ENCODE data around the gene DNAH10.
A peak's percentile ranks its signal among the peaks of the same experiment; 100 is the strongest.

The DNAH10 gene

GRCh38 chr12:123733229-123733628 lies 28.9 kb upstream of the DNAH10 start:
- Mint-ChIP-seq H3K4me3 (no peak overlapping the region), H3K36me3 (peaks cover 29% of the 10 kb centered on the region), H3K9me3 (no peaks in the 10 kb centered on the region), H3K27me3 (no peaks in the 10 kb centered on the region), H3K27ac (no peak overlapping the region), H3K4me1 (no peaks in the 10 kb centered on the region)

- Mint-ChIP-seq H3K27ac (no peak overlapping the region), H3K4me3 (no peak overlapping the region), H3K36me3 (peaks cover 32% of the 10 kb centered on the region), H3K4me1 (no peaks in the 10 kb centered on the region), H3K9me3 (no peaks in the 10 kb centered on the region), H3K27me3 (no peaks in the 10 kb centered on the region)
Observed at GRCh38 chr12:123734268-123734667, 27.8 kb upstream of the DNAH10 start.

- Mint-ChIP-seq H3K27me3 (no peaks in the 10 kb centered on the region), H3K9me3 (no peaks in the 10 kb centered on the region), H3K27ac (peak overlapping the region; percentile 17), H3K4me3 (no peak overlapping the region), H3K4me1 (peaks cover 23% of the 10 kb centered on the region), H3K36me3 (peaks cover 33% of the 10 kb centered on the region)
Observed at GRCh38 chr12:123741937-123742572, 20.0 kb upstream of the DNAH10 start.

- Mint-ChIP-seq H3K4me1 (peaks cover 31% of the 10 kb centered on the region), H3K27me3 (no peaks in the 10 kb centered on the region), H3K36me3 (peaks cover 33% of the 10 kb centered on the region), H3K4me3 (peak overlapping the region; percentile 44), H3K9me3 (no peaks in the 10 kb centered on the region), H3K27ac (peak overlapping the region; percentile 92)
Observed at GRCh38 chr12:123743002-123743401, 19.1 kb upstream of the DNAH10 start.

- Mint-ChIP-seq H3K4me3 (no peak overlapping the region), H3K4me1 (peaks cover 36% of the 10 kb centered on the region), H3K36me3 (peaks cover 26% of the 10 kb centered on the region), H3K27me3 (no peaks in the 10 kb centered on the region), H3K27ac (no peak overlapping the region), H3K9me3 (no peaks in the 10 kb centered on the region)
Observed at GRCh38 chr12:123744836-123745235, 17.3 kb upstream of the DNAH10 start.

- Mint-ChIP-seq H3K4me3 (no peak overlapping the region), H3K27me3 (no peaks in the 10 kb centered on the region), H3K9me3 (no peaks in the 10 kb centered on the region), H3K27ac (peak overlapping the region; percentile 73), H3K4me1 (peaks cover 29% of the 10 kb centered on the region), H3K36me3 (peaks cover 17% of the 10 kb centered on the region)
Observed at GRCh38 chr12:123747309-123747708, 14.8 kb upstream of the DNAH10 start.

- Mint-ChIP-seq H3K36me3 (peaks cover 14% of the 10 kb centered on the region), H3K27ac (no peak overlapping the region), H3K4me3 (no peak overlapping the region)
Observed at GRCh38 chr12:123748161-123748560, 13.9 kb upstream of the DNAH10 start.

GRCh38 chr12:123748661-123749060 lies 13.4 kb upstream of the DNAH10 start:
- Mint-ChIP-seq H3K4me3 (no peak overlapping the region), H3K27ac (no peak overlapping the region), H3K36me3 (peaks cover 12% of the 10 kb centered on the region), H3K9me3 (no peaks in the 10 kb centered on the region), H3K4me1 (peaks cover 19% of the 10 kb centered on the region), H3K27me3 (no peaks in the 10 kb centered on the region)

More at GRCh38 chr12:123748161-123748560, 13.9 kb upstream of the DNAH10 start:
- H3K27me3 Mint-ChIP-seq = no peaks in the 10 kb centered on the region
- H3K4me1 Mint-ChIP-seq = peaks cover 20% of the 10 kb centered on the region
- H3K9me3 Mint-ChIP-seq = no peaks in the 10 kb centered on the region

DNA sequence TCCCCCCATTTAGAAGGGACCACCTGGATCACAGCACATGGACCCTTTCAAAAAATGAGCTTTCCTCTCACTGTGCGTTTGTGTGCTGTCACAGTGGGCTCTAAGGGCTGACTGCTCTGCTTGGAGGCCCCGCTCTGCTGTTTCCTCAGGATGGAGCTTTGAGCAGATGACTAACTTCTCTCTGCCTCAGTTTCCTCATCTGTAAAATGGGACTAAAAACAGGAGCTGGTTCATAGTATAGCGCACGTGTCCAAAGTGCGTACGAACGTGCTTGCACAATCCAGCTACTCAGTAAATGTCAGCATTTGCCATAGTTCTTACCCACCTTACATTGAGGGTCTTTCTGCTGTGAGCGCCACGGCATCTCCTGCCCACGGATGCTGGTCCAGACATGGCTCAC lies 12.7 kb upstream of the DNAH10 start:
- Mint-ChIP-seq H3K36me3 (peaks cover 11% of the 10 kb centered on the region), H3K4me3 (no peak overlapping the region)

GRCh38 chr12:123750159-123750656 lies 11.9 kb upstream of the DNAH10 start:
- H3K27ac Mint-ChIP-seq = no peak overlapping the region
- no peak overlapping the region for H3K4me3 Mint-ChIP-seq
- no peaks in the 10 kb centered on the region for H3K27me3 Mint-ChIP-seq
- H3K36me3 Mint-ChIP-seq = peaks cover 10% of the 10 kb centered on the region
- no peaks in the 10 kb centered on the region for H3K9me3 Mint-ChIP-seq
- peaks cover 19% of the 10 kb centered on the region for H3K4me1 Mint-ChIP-seq

More for the DNA sequence above, 12.7 kb upstream of the DNAH10 start:
- no peak overlapping the region for H3K27ac Mint-ChIP-seq
- H3K9me3 Mint-ChIP-seq = no peaks in the 10 kb centered on the region
- peaks cover 19% of the 10 kb centered on the region for H3K4me1 Mint-ChIP-seq
- H3K27me3 Mint-ChIP-seq = no peaks in the 10 kb centered on the region

DNA sequence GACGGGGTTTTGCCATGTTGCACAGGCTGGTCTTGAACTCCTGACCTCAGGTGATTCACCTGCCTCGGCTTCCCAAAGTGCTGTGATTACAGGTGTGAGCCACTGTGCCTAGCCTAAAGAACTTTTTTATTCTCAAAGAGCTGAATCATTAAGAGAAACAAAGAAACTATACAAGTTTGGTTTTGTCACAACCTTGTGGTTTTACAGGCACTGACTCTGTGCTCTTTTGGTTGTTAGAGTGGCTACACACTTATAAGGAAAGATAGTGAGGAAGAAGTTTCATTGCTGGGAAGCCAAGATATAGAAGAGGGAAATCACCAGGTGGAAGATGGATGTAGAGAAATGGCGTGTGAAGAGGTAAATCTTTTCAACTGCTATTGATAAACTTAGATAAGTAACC lies 10.1 kb upstream of the DNAH10 start:
- no peaks in the 10 kb centered on the region for H3K27me3 Mint-ChIP-seq
- H3K4me3 Mint-ChIP-seq = no peak overlapping the region
- no peaks in the 10 kb centered on the region for H3K9me3 Mint-ChIP-seq
- H3K36me3 Mint-ChIP-seq = peaks cover 7% of the 10 kb centered on the region
- no peak overlapping the region for H3K27ac Mint-ChIP-seq
- H3K4me1 Mint-ChIP-seq = peaks cover 13% of the 10 kb centered on the region

GRCh38 chr12:123754041-123754772 lies 7.9 kb upstream of the DNAH10 start:
- no peaks in the 10 kb centered on the region for H3K4me1 Mint-ChIP-seq
- no peaks in the 10 kb centered on the region for H3K9me3 Mint-ChIP-seq
- no peak overlapping the region for H3K4me3 Mint-ChIP-seq
- no peak overlapping the region for H3K27ac Mint-ChIP-seq
- H3K27me3 Mint-ChIP-seq = no peaks in the 10 kb centered on the region
- peaks cover 7% of the 10 kb centered on the region for H3K36me3 Mint-ChIP-seq

GRCh38 chr12:123757561-123757960 lies 4.5 kb upstream of the DNAH10 start:
- H3K9me3 Mint-ChIP-seq = no peaks in the 10 kb centered on the region
- peaks cover 4% of the 10 kb centered on the region for H3K36me3 Mint-ChIP-seq
- H3K27ac Mint-ChIP-seq = no peak overlapping the region
- H3K4me1 Mint-ChIP-seq = peaks cover 6% of the 10 kb centered on the region
- no peak overlapping the region for H3K4me3 Mint-ChIP-seq
- no peaks in the 10 kb centered on the region for H3K27me3 Mint-ChIP-seq

GRCh38 chr12:123760267-123760938 lies 1.7 kb upstream of the DNAH10 start:
- no peaks in the 10 kb centered on the region for H3K9me3 Mint-ChIP-seq
- no peaks in the 10 kb centered on the region for H3K27me3 Mint-ChIP-seq
- no peak overlapping the region for H3K27ac Mint-ChIP-seq
- H3K4me1 Mint-ChIP-seq = peaks cover 6% of the 10 kb centered on the region
- H3K36me3 Mint-ChIP-seq = no peaks in the 10 kb centered on the region
- no peak overlapping the region for H3K4me3 Mint-ChIP-seq

DNA sequence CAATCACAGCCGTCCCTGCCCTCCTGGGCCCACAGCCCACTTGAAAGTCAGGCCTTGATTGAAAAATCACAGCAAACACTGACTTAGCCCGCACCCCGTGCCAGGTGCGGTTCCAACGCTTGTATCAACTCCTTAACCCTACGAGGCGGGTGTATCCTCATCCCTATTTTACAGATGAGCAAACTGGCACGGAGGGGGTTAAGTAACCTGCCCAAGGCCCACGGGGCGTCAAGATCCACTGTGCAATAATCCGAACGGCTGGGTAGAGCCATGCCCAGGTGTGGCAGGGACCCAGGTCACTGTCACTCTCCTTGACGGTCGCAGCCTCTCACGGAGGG lies 583 bp downstream of the DNAH10 start:
- H3K9me3 Mint-ChIP-seq = no peaks in the 10 kb centered on the region
- H3K36me3 Mint-ChIP-seq = no peaks in the 10 kb centered on the region
- H3K27ac Mint-ChIP-seq = no peak overlapping the region
- no peaks in the 10 kb centered on the region for H3K27me3 Mint-ChIP-seq
- peak overlapping the region; percentile 77 for H3K4me3 Mint-ChIP-seq
- H3K4me1 Mint-ChIP-seq = peaks cover 11% of the 10 kb centered on the region

DNA sequence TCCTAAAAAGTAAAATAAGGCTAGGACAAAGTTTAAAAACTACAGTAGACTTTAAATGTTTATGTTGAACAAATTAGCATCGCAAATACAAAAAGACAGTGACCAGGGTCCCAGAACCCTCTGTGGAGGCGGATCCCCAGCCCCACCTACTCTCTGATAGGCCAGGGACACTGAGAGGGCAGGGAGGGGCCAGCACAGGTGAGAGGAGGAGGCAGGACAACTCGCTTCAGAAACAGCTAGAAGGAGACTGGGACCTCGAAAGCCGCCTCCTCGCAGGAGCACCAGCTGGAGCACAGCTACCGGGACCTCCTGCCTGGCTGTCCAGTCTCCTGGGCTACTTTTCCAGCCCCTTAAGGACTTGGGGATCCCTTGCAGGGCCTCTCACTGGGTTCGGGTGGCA lies 992 bp downstream of the DNAH10 start:
- no peak overlapping the region for H3K4me3 Mint-ChIP-seq
- no peaks in the 10 kb centered on the region for H3K9me3 Mint-ChIP-seq
- peaks cover 11% of the 10 kb centered on the region for H3K4me1 Mint-ChIP-seq
- no peaks in the 10 kb centered on the region for H3K27me3 Mint-ChIP-seq
- no peaks in the 10 kb centered on the region for H3K36me3 Mint-ChIP-seq
- no peak overlapping the region for H3K27ac Mint-ChIP-seq

All from activated naive CD4-positive, alpha-beta T cell treated with anti-CD3 and anti-CD28 coated beads, Interleukin-2, amount 50 U/mL, for 24 hours (primary cell).